ENCODE data around the gene TTYH3.

- TF ChIP-seq CTCF (IDR thresholded peaks at IDR 0.05; ENCODE audit: poor library complexity) = no peak
- TF ChIP-seq EZH2phosphoT487 (IDR thresholded peaks at IDR 0.05; ENCODE audit: low read depth, severe bottlenecking, unreplicated experiment) = no peak
These were observed 14.5 kb downstream of the TTYH3 start for GRCh38 chr7:2646336-2646679.

Measured in hepatocyte (in vitro differentiated cells).